ENCODE measurements around the gene DAB2IP.

Gene DAB2IP

GRCh38 chr9:121609822-121610637 is 41.4 kb upstream of the DAB2IP start (continued):
- TF ChIP-seq ZNF433 (tag by site-specific recombination; IDR thresholded peaks at IDR 0.05; ENCODE audit: low read depth) (no peak), YY1 (tag by site-specific recombination; IDR thresholded peaks at IDR 0.05) (no peak), ZNF777 (tag by site-specific recombination; IDR thresholded peaks at IDR 0.05; ENCODE audit: borderline replicate concordance) (no peak), ZNF585B (tag by site-specific recombination; IDR thresholded peaks at IDR 0.05) (no peak), ZNF148 (tag by site-specific recombination; IDR thresholded peaks at IDR 0.05; ENCODE audit: borderline replicate concordance) (no peak), ZNF311 (tag by site-specific recombination; IDR thresholded peaks at IDR 0.05; ENCODE audit: borderline replicate concordance) (no peak), ZFP37 (tag by site-specific recombination; IDR thresholded peaks at IDR 0.05) (peak; percentile 78; the same call in 1 of the 2 replicates), ZFHX2 (tag by site-specific recombination; conservative IDR thresholded peaks at IDR 0.05) (no peak), GLIS2 (tag by site-specific recombination; IDR thresholded peaks at IDR 0.05) (no peak), GLI4 (tag by site-specific recombination; IDR thresholded peaks at IDR 0.05) (no peak), ZNF707 (tag by site-specific recombination; IDR thresholded peaks at IDR 0.05) (no peak), ZNF701 (tag by site-specific recombination; IDR thresholded peaks at IDR 0.05) (no peak), ZNF114 (tag by site-specific recombination; IDR thresholded peaks at IDR 0.05) (no peak), EGR2 (tag by site-specific recombination; IDR thresholded peaks at IDR 0.05; ENCODE audit: low read depth) (no peak), BCL11A (tag by site-specific recombination; IDR thresholded peaks at IDR 0.05; ENCODE audit: low read depth) (no peak), ZSCAN4 (tag by site-specific recombination; IDR thresholded peaks at IDR 0.05) (peak; percentile 82), GFI1B (tag by site-specific recombination; IDR thresholded peaks at IDR 0.05) (peak; percentile 84), ZNF398 (tag by site-specific recombination; IDR thresholded peaks at IDR 0.05) (peak; percentile 90), ZNF658 (tag by site-specific recombination; IDR thresholded peaks at IDR 0.05) (no peak), MZF1 (tag by site-specific recombination; IDR thresholded peaks at IDR 0.05; ENCODE audit: borderline replicate concordance) (no peak), ZNF274 (IDR thresholded peaks at IDR 0.05; ENCODE audit: low read length) (no peak), ZNF274 (tag by site-specific recombination; IDR thresholded peaks at IDR 0.05; ENCODE audit: borderline replicate concordance) (no peak), PATZ1 (tag by site-specific recombination; IDR thresholded peaks at IDR 0.05) (peak; percentile 34; the same call in 1 of the 2 replicates), ZSCAN16 (tag by site-specific recombination; IDR thresholded peaks at IDR 0.05) (no peak), ZNF121 (tag by site-specific recombination; IDR thresholded peaks at IDR 0.05) (no peak), ZNF157 (tag by site-specific recombination; IDR thresholded peaks at IDR 0.05) (no peak), ZNF48 (tag by site-specific recombination; IDR thresholded peaks at IDR 0.05) (no peak)
- TF ChIP-seq, protein P1, sequence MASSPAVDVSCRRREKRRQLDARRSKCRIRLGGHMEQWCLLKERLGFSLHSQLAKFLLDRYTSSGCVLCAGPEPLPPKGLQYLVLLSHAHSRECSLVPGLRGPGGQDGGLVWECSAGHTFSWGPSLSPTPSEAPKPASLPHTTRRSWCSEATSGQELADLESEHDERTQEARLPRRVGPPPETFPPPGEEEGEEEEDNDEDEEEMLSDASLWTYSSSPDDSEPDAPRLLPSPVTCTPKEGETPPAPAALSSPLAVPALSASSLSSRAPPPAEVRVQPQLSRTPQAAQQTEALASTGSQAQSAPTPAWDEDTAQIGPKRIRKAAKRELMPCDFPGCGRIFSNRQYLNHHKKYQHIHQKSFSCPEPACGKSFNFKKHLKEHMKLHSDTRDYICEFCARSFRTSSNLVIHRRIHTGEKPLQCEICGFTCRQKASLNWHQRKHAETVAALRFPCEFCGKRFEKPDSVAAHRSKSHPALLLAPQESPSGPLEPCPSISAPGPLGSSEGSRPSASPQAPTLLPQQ (tag by site-specific recombination; IDR thresholded peaks at IDR 0.05) = peak; percentile 76; the same call in 1 of the 2 replicates
